HG03457 (cell line): Measurements from ENCODE around the gene LDB3.
"Not testable (repeated sequence)": the region's sequence is repeated elsewhere in the genome, so short reads cannot be mapped to it uniquely, and the experiment has no call there.

Experiments
- ATAC-seq: cut with Tn5 transposase; IDR thresholded peaks from one replicate; pipeline ENCODE4 v1.9.1; 2021; ENCODE audit warnings: moderate number of reproducible peaks; ENCODE audit not compliant: unreplicated experiment

Gene LDB3

GRCh38 chr10:86726677-86726999 lies 58.3 kb downstream of the LDB3 start:
- no peak for ATAC-seq

GRCh38 chr10:86727470-86727869 lies 59.2 kb downstream of the LDB3 start:
- no peak for ATAC-seq

- no peak for ATAC-seq
Observed at GRCh38 chr10:86728056-86728455, 59.7 kb downstream of the LDB3 start.

- no peak for ATAC-seq
Observed at GRCh38 chr10:86729677-86730076, 61.4 kb downstream of the LDB3 start.

GRCh38 chr10:86730227-86730626 lies 61.9 kb downstream of the LDB3 start:
- ATAC-seq, result no peak

- ATAC-seq, result no peak
Observed at GRCh38 chr10:86732771-86733170, 64.5 kb downstream of the LDB3 start.

- ATAC-seq, result no peak
Observed at GRCh38 chr10:86733260-86733671, 65.0 kb downstream of the LDB3 start.

GRCh38 chr10:86734207-86734988 lies 66.1 kb downstream of the LDB3 start:
- ATAC-seq, result no peak

- ATAC-seq, result not testable (repeated sequence)
Observed at GRCh38 chr10:86735278-86735677, 67.0 kb downstream of the LDB3 start.

- ATAC-seq, result no peak
Observed at GRCh38 chr10:86742230-86742629, 73.9 kb downstream of the LDB3 start.

GRCh38 chr10:86744067-86744725 lies 75.9 kb downstream of the LDB3 start:
- no peak for ATAC-seq

- ATAC-seq, result no peak
Observed at GRCh38 chr10:86747796-86748581, 79.7 kb downstream of the LDB3 start.

GRCh38 chr10:86749854-86750253 lies 81.5 kb downstream of the LDB3 start:
- no peak for ATAC-seq

GRCh38 chr10:86751477-86751876 lies 83.2 kb downstream of the LDB3 start:
- ATAC-seq, result no peak

GRCh38 chr10:86752311-86752710 lies 84.0 kb downstream of the LDB3 start:
- ATAC-seq, result no peak

GRCh38 chr10:86753051-86753450 lies 84.7 kb downstream of the LDB3 start:
- no peak for ATAC-seq

GRCh38 chr10:86753638-86754434 lies 85.5 kb downstream of the LDB3 start:
- ATAC-seq, result no peak

- no peak for ATAC-seq
Observed at GRCh38 chr10:86755454-86755739, 87.1 kb downstream of the LDB3 start.

GRCh38 chr10:86755740-86756510 lies 87.6 kb downstream of the LDB3 start:
- ATAC-seq, result peak; percentile 71

GRCh38 chr10:86756511-86757112 lies 88.3 kb downstream of the LDB3 start, which contains the start of gene BMPR1A:
TSS of gene BMPR1A (plus strand) at chr10:86756619. CDS start at chr10:86876019, 119,400 bp downstream.
- ATAC-seq, result peak; percentile 8
